Activated naive CD8-positive, alpha-beta T cell (primary cell): ENCODE data around the gene ANXA4.
"Not testable (repeated sequence)": the region's sequence is repeated elsewhere in the genome, so short reads cannot be mapped to it uniquely, and the experiment has no call there.

ENCODE experiments used
- H3K27ac Mint-ChIP-seq: one replicate; pipeline ENCODE4 v1.8.0; 2021; ENCODE audit warnings: mixed read lengths
- H3K27me3 Mint-ChIP-seq: one replicate; pipeline ENCODE4 v1.8.0; 2021; ENCODE audit warnings: mixed read lengths
- H3K36me3 Mint-ChIP-seq: one replicate; pipeline ENCODE4 v1.8.0; 2021; ENCODE audit warnings: mixed read lengths
- H3K4me1 Mint-ChIP-seq: one replicate; pipeline ENCODE4 v1.8.0; 2021; ENCODE audit warnings: low read depth, mixed read lengths
- H3K4me3 Mint-ChIP-seq: one replicate; pipeline ENCODE4 v1.8.0; 2021; ENCODE audit warnings: mild to moderate bottlenecking, mixed read lengths
- H3K9me3 Mint-ChIP-seq: one replicate; pipeline ENCODE4 v1.8.0; 2021; ENCODE audit warnings: low read depth, mixed read lengths

Gene ANXA4

GRCh38 chr2:69755862-69756467, 14.0 kb downstream of the ANXA4 start:
- no peaks in the 10 kb centered on the region for H3K27me3 Mint-ChIP-seq
- H3K9me3 Mint-ChIP-seq: no peaks in the 10 kb centered on the region
- H3K27ac Mint-ChIP-seq: no peak overlapping the region
- no peak overlapping the region for H3K4me3 Mint-ChIP-seq
- peaks cover 9% of the 10 kb centered on the region for H3K4me1 Mint-ChIP-seq
- H3K36me3 Mint-ChIP-seq: no peaks in the 10 kb centered on the region

DNA sequence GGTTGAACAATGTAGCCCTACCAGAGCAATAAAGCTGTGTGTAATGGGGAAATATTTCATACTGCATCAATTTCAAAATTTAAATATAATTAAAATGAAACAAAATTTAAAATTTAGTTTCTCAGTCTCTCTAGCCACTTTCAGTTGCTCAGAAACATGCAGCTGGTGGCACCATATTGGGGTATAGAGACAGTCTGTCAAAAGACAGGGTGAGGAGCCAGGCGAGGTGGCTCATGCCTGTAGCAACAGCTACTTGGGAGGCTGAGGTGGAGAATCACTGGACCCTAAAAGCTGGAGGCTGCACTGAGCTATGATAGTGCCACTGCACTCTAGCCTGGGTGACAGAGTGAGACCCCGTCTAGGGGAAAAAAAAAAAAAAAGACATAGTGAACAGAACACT, 20.1 kb downstream of the ANXA4 start:
- Mint-ChIP-seq H3K27me3 (no peaks in the 10 kb centered on the region), H3K4me3 (no peak overlapping the region), H3K27ac (no peak overlapping the region), H3K36me3 (no peaks in the 10 kb centered on the region), H3K9me3 (no peaks in the 10 kb centered on the region), H3K4me1 (peaks cover 24% of the 10 kb centered on the region)

DNA sequence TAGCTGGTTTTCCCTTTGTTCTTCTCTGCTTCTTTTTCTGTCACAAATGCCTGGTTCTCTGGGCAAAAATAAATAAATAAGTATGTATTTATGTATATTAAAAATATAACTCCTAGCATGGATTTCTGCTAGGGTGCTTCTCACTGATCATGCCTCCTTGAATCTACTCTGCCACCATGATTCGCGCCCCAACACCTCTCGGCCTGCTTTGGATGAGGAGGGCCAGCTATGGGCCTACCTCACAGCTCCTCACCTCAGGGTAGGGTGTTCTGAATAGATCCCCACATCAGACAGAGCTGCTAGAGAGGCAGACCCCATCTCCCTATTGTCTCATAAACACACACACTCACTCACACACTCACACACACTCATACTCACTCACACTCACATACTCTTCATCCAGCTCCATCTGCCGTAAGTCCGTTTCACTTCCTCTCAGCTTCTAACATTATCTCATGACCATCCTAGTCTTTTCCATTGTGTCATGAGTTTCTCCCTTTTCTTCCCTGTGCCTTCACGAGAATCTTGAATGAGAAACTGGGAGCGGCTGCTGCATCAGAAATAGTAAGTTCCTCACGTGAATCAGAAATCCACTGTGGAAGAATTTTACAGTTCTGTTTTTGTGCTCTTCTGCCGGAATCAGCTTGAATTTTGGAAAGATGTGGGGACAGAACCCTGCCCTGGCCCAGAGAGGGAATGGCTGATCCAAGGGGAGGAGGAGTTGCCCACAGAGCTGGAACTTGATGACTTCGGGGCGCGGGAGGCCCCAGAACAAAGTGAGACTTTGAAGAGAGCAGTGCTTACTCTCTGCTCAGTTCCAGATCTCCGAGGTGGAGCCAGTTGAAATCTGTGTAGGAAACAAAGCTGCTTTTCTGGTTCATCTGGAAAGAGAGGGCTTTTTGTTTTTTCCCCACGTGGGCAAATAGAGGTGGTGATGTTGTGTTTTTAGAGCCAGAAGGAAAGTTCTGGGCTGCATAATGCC, 20.9 kb downstream of the ANXA4 start:
- Mint-ChIP-seq H3K36me3 (no peaks in the 10 kb centered on the region), H3K27ac (no peak overlapping the region), H3K4me3 (no peak overlapping the region), H3K27me3 (no peaks in the 10 kb centered on the region), H3K9me3 (no peaks in the 10 kb centered on the region), H3K4me1 (peaks cover 24% of the 10 kb centered on the region)

GRCh38 chr2:69763831-69764230, 21.9 kb downstream of the ANXA4 start:
- H3K4me1 Mint-ChIP-seq: peaks cover 24% of the 10 kb centered on the region
- H3K36me3 Mint-ChIP-seq, H3K4me3 Mint-ChIP-seq, H3K9me3 Mint-ChIP-seq, H3K27me3 Mint-ChIP-seq, H3K27ac Mint-ChIP-seq: not testable (repeated sequence)

- Mint-ChIP-seq H3K27ac (no peak overlapping the region), H3K4me1 (peaks cover 27% of the 10 kb centered on the region), H3K9me3 (no peaks in the 10 kb centered on the region), H3K36me3 (peaks cover 2% of the 10 kb centered on the region), H3K4me3 (no peak overlapping the region), H3K27me3 (no peaks in the 10 kb centered on the region)
Observed at GRCh38 chr2:69764286-69765095, 22.6 kb downstream of the ANXA4 start.

DNA sequence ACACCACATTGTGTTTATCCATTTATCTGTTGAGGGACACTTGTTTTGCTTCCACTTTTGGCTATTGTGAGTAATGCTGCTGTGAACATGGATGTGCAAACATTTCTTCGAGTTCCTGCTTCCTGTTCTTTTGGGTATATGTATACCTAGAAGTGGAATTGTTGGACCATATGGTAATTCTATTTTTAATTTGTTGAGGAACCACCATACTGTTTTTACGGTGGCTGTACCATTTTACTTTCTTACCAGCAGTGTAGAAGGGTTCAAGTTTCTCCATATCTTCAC, 23.1 kb downstream of the ANXA4 start:
- Mint-ChIP-seq H3K4me1 (peaks cover 30% of the 10 kb centered on the region), H3K27me3 (no peaks in the 10 kb centered on the region), H3K36me3 (peaks cover 2% of the 10 kb centered on the region), H3K27ac (no peak overlapping the region), H3K4me3 (no peak overlapping the region), H3K9me3 (no peaks in the 10 kb centered on the region)

DNA sequence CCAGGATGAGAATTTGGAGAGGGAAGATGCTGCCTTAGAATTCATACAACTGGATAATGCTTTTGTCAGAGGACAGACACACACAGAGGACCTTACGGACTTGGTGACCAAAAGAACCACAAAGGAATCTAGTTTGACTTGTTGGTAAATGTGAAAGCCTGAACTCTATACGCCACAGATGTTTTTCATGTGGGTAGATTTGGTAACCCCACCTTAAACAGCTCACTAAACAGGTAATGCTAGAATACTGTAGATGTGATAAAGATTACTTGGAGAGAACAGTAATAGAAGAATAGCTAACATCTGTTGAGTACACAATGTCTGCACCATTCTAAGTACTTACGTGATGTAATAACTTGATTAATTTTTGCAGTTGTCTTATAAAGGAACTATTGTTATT, 24.1 kb downstream of the ANXA4 start:
- Mint-ChIP-seq H3K27me3 (no peaks in the 10 kb centered on the region), H3K27ac (no peak overlapping the region), H3K4me1 (peaks cover 35% of the 10 kb centered on the region), H3K4me3 (no peak overlapping the region), H3K9me3 (no peaks in the 10 kb centered on the region), H3K36me3 (peaks cover 2% of the 10 kb centered on the region)

GRCh38 chr2:69767034-69767433, 25.1 kb downstream of the ANXA4 start:
- Mint-ChIP-seq H3K27me3 (no peaks in the 10 kb centered on the region), H3K4me3 (no peak overlapping the region), H3K9me3 (no peaks in the 10 kb centered on the region), H3K27ac (no peak overlapping the region), H3K36me3 (peaks cover 2% of the 10 kb centered on the region), H3K4me1 (peaks cover 41% of the 10 kb centered on the region)

DNA sequence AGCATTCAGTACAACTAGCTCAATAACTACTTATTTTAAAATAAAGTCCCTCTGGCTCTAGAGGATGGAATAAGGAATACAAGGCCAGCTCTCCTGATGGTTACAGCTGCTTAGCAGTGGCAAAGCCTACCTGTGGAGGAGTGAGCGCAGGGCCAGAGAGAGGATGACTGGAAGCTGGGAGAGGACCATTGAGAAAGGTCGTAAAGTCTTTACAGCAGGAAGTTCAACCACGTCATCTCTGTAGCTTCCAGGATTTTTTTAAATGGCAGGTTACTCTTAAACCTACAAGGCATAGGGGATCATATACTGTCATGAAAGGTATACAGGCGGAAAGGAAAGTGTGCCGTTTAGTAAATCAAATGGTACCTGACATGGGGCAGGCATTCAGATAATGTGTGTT, 26.3 kb downstream of the ANXA4 start:
- Mint-ChIP-seq H3K4me3 (no peak overlapping the region), H3K27ac (no peak overlapping the region), H3K4me1 (peaks cover 47% of the 10 kb centered on the region), H3K36me3 (peaks cover 2% of the 10 kb centered on the region), H3K9me3 (no peaks in the 10 kb centered on the region), H3K27me3 (no peaks in the 10 kb centered on the region)

DNA sequence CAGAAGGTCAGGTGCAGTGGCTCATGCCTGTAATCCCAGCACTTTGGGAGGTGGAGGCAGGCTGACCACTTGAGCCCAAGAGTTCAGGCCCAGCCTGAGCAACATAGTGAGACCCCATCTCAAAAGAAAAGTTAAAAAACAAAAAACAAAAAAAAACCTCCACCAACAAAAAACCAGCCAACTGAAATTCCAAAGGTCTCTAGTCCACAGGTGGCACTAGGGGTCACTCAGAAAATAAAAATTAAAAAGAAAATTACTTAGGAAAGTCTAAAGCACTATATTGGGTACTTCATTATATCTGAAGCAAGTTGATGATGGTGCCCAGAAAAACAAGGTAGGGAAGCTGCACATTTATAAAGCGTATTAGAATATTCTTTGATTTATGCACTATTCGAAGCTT, 26.9 kb downstream of the ANXA4 start:
- Mint-ChIP-seq H3K9me3 (no peaks in the 10 kb centered on the region), H3K27ac (no peak overlapping the region), H3K4me3 (no peak overlapping the region), H3K4me1 (peaks cover 47% of the 10 kb centered on the region), H3K27me3 (no peaks in the 10 kb centered on the region), H3K36me3 (peaks cover 2% of the 10 kb centered on the region)

- Mint-ChIP-seq H3K27ac (no peak overlapping the region), H3K27me3 (no peaks in the 10 kb centered on the region), H3K36me3 (peaks cover 2% of the 10 kb centered on the region), H3K4me3 (no peak overlapping the region), H3K9me3 (no peaks in the 10 kb centered on the region), H3K4me1 (peaks cover 46% of the 10 kb centered on the region)
Observed at GRCh38 chr2:69769272-69769671, 27.3 kb downstream of the ANXA4 start.

DNA sequence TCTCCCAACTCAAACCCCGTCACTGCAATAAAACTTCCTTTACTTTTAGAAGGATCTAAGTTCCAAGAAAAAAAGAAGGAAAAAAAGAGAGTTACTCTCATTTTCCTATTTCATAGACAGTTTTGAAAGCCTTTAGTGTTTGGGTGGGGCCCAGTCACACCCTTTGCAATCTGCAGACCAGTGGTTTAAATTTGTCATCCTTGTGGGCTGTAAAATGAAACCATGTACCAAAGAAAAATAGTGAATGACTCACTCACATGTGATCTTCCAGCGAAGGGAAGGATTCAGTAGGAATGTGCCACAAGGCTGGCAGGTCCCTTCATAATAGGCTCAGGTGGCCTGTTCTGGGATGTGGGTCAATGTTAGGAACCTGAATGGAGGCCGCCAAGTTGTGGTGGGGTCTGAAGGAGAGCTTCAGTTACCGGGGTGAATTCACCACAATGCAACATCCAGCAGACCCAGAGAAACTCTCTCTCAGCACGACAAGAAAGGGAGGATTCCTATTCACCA, 28.3 kb downstream of the ANXA4 start:
- peak overlapping the region; percentile 44 for H3K4me3 Mint-ChIP-seq
- no peaks in the 10 kb centered on the region for H3K9me3 Mint-ChIP-seq
- peak overlapping the region; percentile 77 for H3K27ac Mint-ChIP-seq
- H3K4me1 Mint-ChIP-seq: peaks cover 46% of the 10 kb centered on the region
- H3K27me3 Mint-ChIP-seq: no peaks in the 10 kb centered on the region
- peaks cover 2% of the 10 kb centered on the region for H3K36me3 Mint-ChIP-seq

- H3K4me3 Mint-ChIP-seq: no peak overlapping the region
- peaks cover 2% of the 10 kb centered on the region for H3K36me3 Mint-ChIP-seq
Observed at GRCh38 chr2:69770747-69771146, 28.8 kb downstream of the ANXA4 start.

DNA sequence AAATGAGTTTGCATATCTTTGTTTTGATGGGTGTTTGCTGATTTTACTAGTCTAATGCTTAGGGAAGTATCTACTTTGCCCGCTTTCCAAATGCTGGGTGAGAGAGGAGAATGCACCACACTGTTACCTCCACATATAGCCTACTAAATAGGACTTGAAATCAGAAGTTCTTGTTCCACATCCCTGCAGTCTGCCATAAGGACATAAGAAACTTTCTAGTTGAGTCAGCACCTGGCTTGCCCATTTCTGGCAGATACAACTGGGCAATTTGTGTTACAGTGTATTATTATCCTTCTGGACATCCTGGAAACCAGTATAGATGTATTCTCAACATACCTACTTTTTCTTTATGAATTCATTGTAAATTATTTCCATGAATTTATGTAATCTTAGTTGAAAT, 29.5 kb downstream of the ANXA4 start:
- H3K4me1 Mint-ChIP-seq: peaks cover 44% of the 10 kb centered on the region
- no peak overlapping the region for H3K27ac Mint-ChIP-seq
- peaks cover 2% of the 10 kb centered on the region for H3K36me3 Mint-ChIP-seq
- no peaks in the 10 kb centered on the region for H3K9me3 Mint-ChIP-seq
- no peaks in the 10 kb centered on the region for H3K27me3 Mint-ChIP-seq
- H3K4me3 Mint-ChIP-seq: no peak overlapping the region

More at GRCh38 chr2:69770747-69771146, 28.8 kb downstream of the ANXA4 start:
- Mint-ChIP-seq H3K4me1 (peaks cover 47% of the 10 kb centered on the region), H3K27me3 (no peaks in the 10 kb centered on the region), H3K27ac (peak overlapping the region; percentile 22), H3K9me3 (no peaks in the 10 kb centered on the region)

- Mint-ChIP-seq H3K9me3 (no peaks in the 10 kb centered on the region), H3K4me1 (peaks cover 44% of the 10 kb centered on the region), H3K27me3 (no peaks in the 10 kb centered on the region), H3K4me3 (peak overlapping the region; percentile 58), H3K36me3 (peaks cover 2% of the 10 kb centered on the region), H3K27ac (peak overlapping the region; percentile 87)
Observed at GRCh38 chr2:69773206-69773605, 31.3 kb downstream of the ANXA4 start.
